Astrocyte of the spinal cord (primary cell): ENCODE results near the gene TALDO1.

Source experiments
- DNase-seq: peaks from one replicate; pipeline ENCODE4 v3.0.0; 2011; ENCODE audit warnings: low read depth, low spot score
- H3K4me3 ChIP-seq: 2 replicates; pipeline ENCODE4 v1.5.1; 2011; ENCODE audit warnings: low read depth, mild to moderate bottlenecking, low read length, moderate library complexity
- CTCF ChIP-seq: IDR thresholded peaks from 2 replicates; pipeline ENCODE4 v1.5.1; 2012; ENCODE audit warnings: low read depth, mild to moderate bottlenecking, low read length, inconsistent platforms
- in situ Hi-C: cut with HindIII; loops from 2 replicates; pipeline ENCODE4 v1.10.0; 2017; ENCODE audit warnings: low sequenced_read_pairs

The TALDO1 gene

GRCh38 chr11:760236-760635 lies 13.0 kb downstream of the TALDO1 start:
- H3K4me3 ChIP-seq, result no peak overlapping the region
- no peak for TF ChIP-seq CTCF
- in situ Hi-C loops, result no loop called here
- no peak for DNase-seq

- in situ Hi-C loops, result no loop called here
- TF ChIP-seq CTCF, result no peak
- H3K4me3 ChIP-seq, result no peak overlapping the region
- DNase-seq, result no peak
Observed at GRCh38 chr11:761526-762108, 14.4 kb downstream of the TALDO1 start.

- H3K4me3 ChIP-seq, result no peak overlapping the region
- DNase-seq, result peak; percentile 65
- in situ Hi-C loops, result no loop called here
- TF ChIP-seq CTCF, result peak; percentile 30
Observed at GRCh38 chr11:762421-763072, 15.3 kb downstream of the TALDO1 start.

GRCh38 chr11:763073-763463 lies 15.8 kb downstream of the TALDO1 start:
- H3K4me3 ChIP-seq, result no peak overlapping the region
- in situ Hi-C loops, result no loop called here
- no peak for DNase-seq
- no peak for TF ChIP-seq CTCF

GRCh38 chr11:763549-764321 lies 16.5 kb downstream of the TALDO1 start:
- no peak for DNase-seq
- H3K4me3 ChIP-seq, result no peak overlapping the region
- in situ Hi-C loops, result no loop called here
- no peak for TF ChIP-seq CTCF

- no peak overlapping the region for H3K4me3 ChIP-seq
- no peak for DNase-seq
- in situ Hi-C loops, result no loop called here
- no peak for TF ChIP-seq CTCF
Observed at GRCh38 chr11:764322-765024, 17.2 kb downstream of the TALDO1 start.
